Measurements from ENCODE around the gene PCNX1. TPM values are rescaled to one million over a fixed set of nuclear protein-coding genes. Genes with fewer than 3 reads are reported as not detected.

PCNX1 gene
- total and polyA plus RNA-seq, 2 donors (not counting 1 experiment from before 2014, with no cell fraction given), result 17.0 to 84.5 TPM

- CTCF ChIA-PET, result interaction anchor here (0.9 to 2.8 kb wide), 2 partner anchors 704 to 707 kb away, joined by 3 to 9 read pairs; no protein-coding TSS in a partner anchor
- Mint-ChIP-seq H3K9me3 (ENCODE audit: insufficient read depth) (no peaks in the 10 kb centered on the region), H3K27ac (no peak overlapping the region), H3K27me3 (no peaks in the 10 kb centered on the region), H3K4me3 (no peak overlapping the region), H3K4me1 (peaks cover 2% of the 10 kb centered on the region)
- Histone ChIP-seq H3K4me1 (ENCODE audit: control insufficient read depth in 2 of 2, insufficient read depth in 2 of 2, low read length in 2 of 2) (no peaks in the 10 kb centered on the region), H2AFZ (ENCODE audit: insufficient read depth, low read depth, low read length, poor library complexity, severe bottlenecking) (no peak overlapping the region), H3K27ac (ENCODE audit: low read length in 2 of 2) (no peak overlapping the region), H3K27me3 (replicated peaks in 1 of 4; ENCODE audit: control extremely low read depth in 1 of 4, control insufficient read depth in 3 of 4, insufficient read depth in 4 of 4, low read length in 3 of 4) (no peaks in the 10 kb centered on the region), H3K4me3 (ENCODE audit: control extremely low read depth in 1 of 5, extremely low read depth in 1 of 5, insufficient read depth in 1 of 5, low read depth in 2 of 5, low read length in 4 of 5) (no peak overlapping the region), H3K9ac (ENCODE audit: low read length) (no peak overlapping the region), H3K79me2 (ENCODE audit: control insufficient read depth, insufficient read depth, low read length) (no peaks in the 10 kb centered on the region), H3K36me3 (replicated peaks in 1 of 2; ENCODE audit: control extremely low read depth in 1 of 2, control insufficient read depth in 1 of 2, extremely low read depth in 1 of 2, insufficient read depth in 2 of 2, low read length in 1 of 2) (peaks cover 14 to 47% of the 10 kb centered on the region in 2 experiments), H3K9me3 (ENCODE audit: control extremely low read depth in 1 of 3, control insufficient read depth in 2 of 3, insufficient read depth in 1 of 3, low read length in 2 of 3) (no peaks in the 10 kb centered on the region), H3K4me2 (replicated peaks; ENCODE audit: low read depth, low read length, poor library complexity, severe bottlenecking) (no peak overlapping the region), H4K20me1 (ENCODE audit: control insufficient read depth, insufficient read depth, low read length, poor library complexity, severe bottlenecking) (no peaks in the 10 kb centered on the region)
- intact Hi-C loops (cut with micrococcal nuclease), result no loop called here
- DNase-seq, result no peak
- POLR2A ChIA-PET, result no interaction called here
- ATAC-seq (ENCODE audit: low read depth), result no peak
- TF ChIP-seq CTCF (IDR thresholded peaks at IDR 0.05) (no peak), EZH2 (IDR thresholded peaks at IDR 0.05; ENCODE audit: borderline replicate concordance, insufficient read depth, low read depth, low read length, poor library complexity, severe bottlenecking) (no peak)
These were observed 141.1 kb downstream of the PCNX1 start for GRCh38 chr14:71048393-71048792.

- H3K27ac ChIP-seq (ENCODE audit: low read length in 2 of 2), result no peak overlapping the region
- no peaks in the 10 kb centered on the region for H3K27me3 ChIP-seq (replicated peaks in 1 of 4; ENCODE audit: control extremely low read depth in 1 of 4, control insufficient read depth in 3 of 4, insufficient read depth in 4 of 4, low read length in 3 of 4)
- intact Hi-C loops (cut with micrococcal nuclease), result loop anchor here (2.0 kb wide), 1 partner anchor 703 kb away; no protein-coding TSS in a partner anchor
- H3K9ac ChIP-seq (ENCODE audit: low read length), result no peak overlapping the region
- peaks cover 2% of the 10 kb centered on the region for H3K4me1 Mint-ChIP-seq
- H3K4me1 ChIP-seq (ENCODE audit: control insufficient read depth in 2 of 2, insufficient read depth in 2 of 2, low read length in 2 of 2), result no peaks in the 10 kb centered on the region
- H3K27ac Mint-ChIP-seq, result no peak overlapping the region
- H3K36me3 ChIP-seq (replicated peaks in 1 of 2; ENCODE audit: control extremely low read depth in 1 of 2, control insufficient read depth in 1 of 2, extremely low read depth in 1 of 2, insufficient read depth in 2 of 2, low read length in 1 of 2), result peaks cover 12 to 41% of the 10 kb centered on the region in 2 experiments
- TF ChIP-seq CTCF (IDR thresholded peaks at IDR 0.05), result no peak
- no peak for TF ChIP-seq EZH2 (IDR thresholded peaks at IDR 0.05; ENCODE audit: borderline replicate concordance, insufficient read depth, low read depth, low read length, poor library complexity, severe bottlenecking)
- WGBS (ENCODE audit: insufficient coverage), result no CpG with 5 or more reads among the region's 3 CpGs
- no peaks in the 10 kb centered on the region for H3K27me3 Mint-ChIP-seq
- H3K4me3 Mint-ChIP-seq, result no peak overlapping the region
- CTCF ChIA-PET, result interaction anchor here (0.6 to 2.8 kb wide), 6 partner anchors 93 to 706 kb away, joined by 3 to 9 read pairs (median 4); no protein-coding TSS in a partner anchor
- H3K9me3 ChIP-seq (ENCODE audit: control extremely low read depth in 1 of 3, control insufficient read depth in 2 of 3, insufficient read depth in 1 of 3, low read length in 2 of 3), result no peaks in the 10 kb centered on the region
- DNase-seq (no peak), ATAC-seq (ENCODE audit: low read depth) (no peak)
- no peak overlapping the region for H2AFZ ChIP-seq (ENCODE audit: insufficient read depth, low read depth, low read length, poor library complexity, severe bottlenecking)
- POLR2A ChIA-PET, result no interaction called here
- no peaks in the 10 kb centered on the region for H4K20me1 ChIP-seq (ENCODE audit: control insufficient read depth, insufficient read depth, low read length, poor library complexity, severe bottlenecking)
- no peak overlapping the region for H3K4me2 ChIP-seq (replicated peaks; ENCODE audit: low read depth, low read length, poor library complexity, severe bottlenecking)
- H3K4me3 ChIP-seq (ENCODE audit: control extremely low read depth in 1 of 5, extremely low read depth in 1 of 5, insufficient read depth in 1 of 5, low read depth in 2 of 5, low read length in 4 of 5), result no peak overlapping the region
- H3K79me2 ChIP-seq (ENCODE audit: control insufficient read depth, insufficient read depth, low read length), result no peaks in the 10 kb centered on the region
- H3K9me3 Mint-ChIP-seq (ENCODE audit: insufficient read depth), result no peaks in the 10 kb centered on the region
These were observed 142.3 kb downstream of the PCNX1 start for GRCh38 chr14:71049435-71050133.
